ENCODE data around the gene TMEM245. TPM values are rescaled to one million over a fixed set of nuclear protein-coding genes. Genes with fewer than 3 reads are reported as not detected.

Gene TMEM245
- total and polyA plus RNA-seq, 2 donors (not counting 1 experiment from before 2014, with no cell fraction given), result 6.3 to 34.3 TPM

- no peak overlapping the region for H3K27ac Mint-ChIP-seq
- no peak overlapping the region for H2AFZ ChIP-seq (ENCODE audit: insufficient read depth, low read depth, low read length, poor library complexity, severe bottlenecking)
- no peak overlapping the region for H3K4me3 ChIP-seq (ENCODE audit: control extremely low read depth in 1 of 5, extremely low read depth in 1 of 5, insufficient read depth in 1 of 5, low read depth in 2 of 5, low read length in 4 of 5)
- ChIA-PET CTCF (no interaction called here), POLR2A (no interaction called here)
- TF ChIP-seq EZH2 (IDR thresholded peaks at IDR 0.05; ENCODE audit: borderline replicate concordance, insufficient read depth, low read depth, low read length, poor library complexity, severe bottlenecking) (no peak), CTCF (IDR thresholded peaks at IDR 0.05) (no peak)
- H3K36me3 ChIP-seq (replicated peaks in 1 of 2; ENCODE audit: control extremely low read depth in 1 of 2, control insufficient read depth in 1 of 2, extremely low read depth in 1 of 2, insufficient read depth in 2 of 2, low read length in 1 of 2), result no peaks in the 10 kb centered on the region
- no peaks in the 10 kb centered on the region for H3K4me1 Mint-ChIP-seq
- no peaks in the 10 kb centered on the region for H3K9me3 ChIP-seq (ENCODE audit: control extremely low read depth in 1 of 3, control insufficient read depth in 2 of 3, insufficient read depth in 1 of 3, low read length in 2 of 3)
- ATAC-seq (ENCODE audit: low read depth) (no peak), DNase-seq (no peak)
- H3K9me3 Mint-ChIP-seq (ENCODE audit: insufficient read depth), result no peaks in the 10 kb centered on the region
- peaks cover 11% of the 10 kb centered on the region for H3K27me3 Mint-ChIP-seq
- no peak overlapping the region for H3K27ac ChIP-seq (ENCODE audit: low read length in 2 of 2)
- H3K4me2 ChIP-seq (replicated peaks; ENCODE audit: low read depth, low read length, poor library complexity, severe bottlenecking), result no peak overlapping the region
- no peaks in the 10 kb centered on the region for H4K20me1 ChIP-seq (ENCODE audit: control insufficient read depth, insufficient read depth, low read length, poor library complexity, severe bottlenecking)
- H3K79me2 ChIP-seq (ENCODE audit: control insufficient read depth, insufficient read depth, low read length), result no peaks in the 10 kb centered on the region
- H3K9ac ChIP-seq (ENCODE audit: low read length), result no peak overlapping the region
- intact Hi-C loops (cut with micrococcal nuclease), result no loop called here
- no peaks in the 10 kb centered on the region for H3K27me3 ChIP-seq (replicated peaks in 1 of 4; ENCODE audit: control extremely low read depth in 1 of 4, control insufficient read depth in 3 of 4, insufficient read depth in 4 of 4, low read length in 3 of 4)
- no peaks in the 10 kb centered on the region for H3K4me1 ChIP-seq (ENCODE audit: control insufficient read depth in 2 of 2, insufficient read depth in 2 of 2, low read length in 2 of 2)
- 100% methylated on average over 1 of the region's 1 CpG for whole genome bisulfite sequencing (ENCODE audit: insufficient coverage)
- no peak overlapping the region for H3K4me3 Mint-ChIP-seq
Measured at GRCh38 chr9:109134167-109134578, 14.4 kb upstream of the TMEM245 start.

- Histone ChIP-seq H3K9ac (ENCODE audit: low read length) (no peak overlapping the region), H3K4me1 (ENCODE audit: control insufficient read depth in 2 of 2, insufficient read depth in 2 of 2, low read length in 2 of 2) (no peaks in the 10 kb centered on the region), H3K27ac (ENCODE audit: low read length in 2 of 2) (no peak overlapping the region), H3K36me3 (replicated peaks in 1 of 2; ENCODE audit: control extremely low read depth in 1 of 2, control insufficient read depth in 1 of 2, extremely low read depth in 1 of 2, insufficient read depth in 2 of 2, low read length in 1 of 2) (no peaks in the 10 kb centered on the region), H3K27me3 (replicated peaks in 1 of 4; ENCODE audit: control extremely low read depth in 1 of 4, control insufficient read depth in 3 of 4, insufficient read depth in 4 of 4, low read length in 3 of 4) (no peaks in the 10 kb centered on the region), H3K9me3 (ENCODE audit: control extremely low read depth in 1 of 3, control insufficient read depth in 2 of 3, insufficient read depth in 1 of 3, low read length in 2 of 3) (no peaks in the 10 kb centered on the region), H3K4me2 (replicated peaks; ENCODE audit: low read depth, low read length, poor library complexity, severe bottlenecking) (no peak overlapping the region), H2AFZ (ENCODE audit: insufficient read depth, low read depth, low read length, poor library complexity, severe bottlenecking) (no peak overlapping the region), H3K4me3 (ENCODE audit: control extremely low read depth in 1 of 5, extremely low read depth in 1 of 5, insufficient read depth in 1 of 5, low read depth in 2 of 5, low read length in 4 of 5) (no peak overlapping the region), H4K20me1 (ENCODE audit: control insufficient read depth, insufficient read depth, low read length, poor library complexity, severe bottlenecking) (no peaks in the 10 kb centered on the region), H3K79me2 (ENCODE audit: control insufficient read depth, insufficient read depth, low read length) (no peaks in the 10 kb centered on the region)
- ATAC-seq (ENCODE audit: low read depth) (no peak), DNase-seq (no peak)
- TF ChIP-seq CTCF (IDR thresholded peaks at IDR 0.05) (no peak), EZH2 (IDR thresholded peaks at IDR 0.05; ENCODE audit: borderline replicate concordance, insufficient read depth, low read depth, low read length, poor library complexity, severe bottlenecking) (no peak)
- no peak overlapping the region for H3K4me3 Mint-ChIP-seq
- POLR2A ChIA-PET, result no interaction called here
- intact Hi-C loops (cut with micrococcal nuclease), result no loop called here
- no peaks in the 10 kb centered on the region for H3K9me3 Mint-ChIP-seq (ENCODE audit: insufficient read depth)
- WGBS (ENCODE audit: insufficient coverage), result no CpG with 5 or more reads among the region's 2 CpGs
- peaks cover 13% of the 10 kb centered on the region for H3K27me3 Mint-ChIP-seq
- no peaks in the 10 kb centered on the region for H3K4me1 Mint-ChIP-seq
- CTCF ChIA-PET, result no interaction called here
- H3K27ac Mint-ChIP-seq, result no peak overlapping the region
Measured at GRCh38 chr9:109133533-109133932, 13.8 kb upstream of the TMEM245 start.
